HG02678 (cell line): ENCODE data around the gene B3GALNT2.

Experiments used
- ATAC-seq: cut with Tn5 transposase; IDR thresholded peaks from one replicate; pipeline ENCODE4 v1.9.1; 2021; ENCODE audit warnings: mild to moderate bottlenecking, moderate library complexity; ENCODE audit not compliant: unreplicated experiment

The B3GALNT2 gene

GRCh38 chr1:235455823-235456222 is 48.4 kb downstream of the B3GALNT2 start:
- ATAC-seq = no peak

- no peak for ATAC-seq
Measured at GRCh38 chr1:235455097-235455496, 49.2 kb downstream of the B3GALNT2 start.

- no peak for ATAC-seq
Measured at GRCh38 chr1:235454021-235454420, 50.2 kb downstream of the B3GALNT2 start.

- no peak for ATAC-seq
Measured at GRCh38 chr1:235450886-235451483, 53.3 kb downstream of the B3GALNT2 start.

- no peak for ATAC-seq
Measured at GRCh38 chr1:235450433-235450832, 53.8 kb downstream of the B3GALNT2 start.

GRCh38 chr1:235448616-235449015 is 55.6 kb downstream of the B3GALNT2 start:
- ATAC-seq = no peak

GRCh38 chr1:235442788-235443429 is 61.3 kb downstream of the B3GALNT2 start:
- no peak for ATAC-seq

GRCh38 chr1:235441159-235441685 is 63.0 kb downstream of the B3GALNT2 start:
- no peak for ATAC-seq

- no peak for ATAC-seq
Measured at GRCh38 chr1:235434001-235434400, 70.3 kb downstream of the B3GALNT2 start.

- no peak for ATAC-seq
Measured at GRCh38 chr1:235430991-235431390, 73.3 kb downstream of the B3GALNT2 start.

- ATAC-seq = no peak
Measured at GRCh38 chr1:235429143-235429542, 75.1 kb downstream of the B3GALNT2 start.

- ATAC-seq = no peak
Measured at GRCh38 chr1:235427447-235427846, 76.8 kb downstream of the B3GALNT2 start.

GRCh38 chr1:235426680-235427079 is 77.6 kb downstream of the B3GALNT2 start:
- ATAC-seq = no peak

GRCh38 chr1:235426143-235426542 is 78.1 kb downstream of the B3GALNT2 start:
- ATAC-seq = no peak

- no peak for ATAC-seq
Measured at GRCh38 chr1:235425357-235425756, 78.9 kb downstream of the B3GALNT2 start.

- no peak for ATAC-seq
Measured at GRCh38 chr1:235424092-235424491, 80.2 kb downstream of the B3GALNT2 start.

GRCh38 chr1:235423214-235423652 is 81.0 kb downstream of the B3GALNT2 start:
- ATAC-seq = peak; percentile 76

GRCh38 chr1:235421751-235422150 is 82.5 kb downstream of the B3GALNT2 start:
- ATAC-seq = no peak

- ATAC-seq = no peak
Measured at GRCh38 chr1:235417086-235417697, 87.1 kb downstream of the B3GALNT2 start.

GRCh38 chr1:235416662-235417049 is 87.6 kb downstream of the B3GALNT2 start:
- no peak for ATAC-seq

- ATAC-seq = peak; percentile 67
Measured at GRCh38 chr1:235415008-235415904, 89.0 kb downstream of the B3GALNT2 start.
